GM21786 (cell line): ENCODE data around the gene SHISAL1.

ENCODE experiments used
- ATAC-seq: cut with Tn5 transposase; IDR thresholded peaks from one replicate; pipeline ENCODE4 v1.9.1; 2021; ENCODE audit not compliant: unreplicated experiment

SHISAL1 gene

GRCh38 chr22:44266796-44267760 lies 45.7 kb downstream of the SHISAL1 start:
- ATAC-seq: no peak

- ATAC-seq: no peak
These were observed 49.2 kb downstream of the SHISAL1 start for GRCh38 chr22:44263547-44263946.

- no peak for ATAC-seq
These were observed 50.7 kb downstream of the SHISAL1 start for GRCh38 chr22:44261861-44262595.

GRCh38 chr22:44261164-44261860 lies 51.4 kb downstream of the SHISAL1 start:
- ATAC-seq: no peak

GRCh38 chr22:44260216-44261035 lies 52.3 kb downstream of the SHISAL1 start:
- ATAC-seq: no peak

GRCh38 chr22:44259366-44260215 lies 53.2 kb downstream of the SHISAL1 start:
- ATAC-seq: no peak

GRCh38 chr22:44256556-44257485 lies 55.9 kb downstream of the SHISAL1 start:
- no peak for ATAC-seq

- ATAC-seq: no peak
These were observed 56.7 kb downstream of the SHISAL1 start for GRCh38 chr22:44256085-44256484.

- no peak for ATAC-seq
These were observed 57.9 kb downstream of the SHISAL1 start for GRCh38 chr22:44254811-44255210.

- ATAC-seq: no peak
These were observed 63.2 kb downstream of the SHISAL1 start for GRCh38 chr22:44249376-44250147.

GRCh38 chr22:44248926-44249325 lies 63.8 kb downstream of the SHISAL1 start:
- ATAC-seq: no peak

GRCh38 chr22:44247923-44248892 lies 64.5 kb downstream of the SHISAL1 start:
- no peak for ATAC-seq

GRCh38 chr22:44247346-44247745 lies 65.4 kb downstream of the SHISAL1 start:
- ATAC-seq: no peak

- ATAC-seq: no peak
These were observed 66.0 kb downstream of the SHISAL1 start for GRCh38 chr22:44246615-44247326.

GRCh38 chr22:44245867-44246266 lies 66.9 kb downstream of the SHISAL1 start:
- no peak for ATAC-seq

GRCh38 chr22:44245438-44245837 lies 67.3 kb downstream of the SHISAL1 start:
- no peak for ATAC-seq
